ENCODE data around the gene NLRP2B. TPM values are rescaled to one million over a fixed set of nuclear protein-coding genes. Genes with fewer than 3 reads are reported as not detected.
"Not testable (repeated sequence)": the region's sequence is repeated elsewhere in the genome, so short reads cannot be mapped to it uniquely, and the experiment has no call there.

Gene NLRP2B
- total RNA-seq = not detected

GRCh38 chrX:57680160-57680559, at the start of gene NLRP2B:
NLRP2B (minus strand) TSS chrX:57680260.
- ChIA-PET CTCF (no interaction called here), POLR2A (no interaction called here)

- POLR2A ChIA-PET, CTCF ChIA-PET: not testable (repeated sequence)
Observed at GRCh38 chrX:57725995-57726394, 45.9 kb upstream of the NLRP2B start.

- ChIA-PET POLR2A (no interaction called here), CTCF (no interaction called here)
Observed at GRCh38 chrX:57681341-57681740, 1.3 kb upstream of the NLRP2B start.

- CTCF ChIA-PET = no interaction called here
Observed at GRCh38 chrX:57678686-57679428, 1.2 kb downstream of the NLRP2B start.

GRCh38 chrX:57677132-57677858, 2.8 kb downstream of the NLRP2B start:
- POLR2A ChIA-PET = no interaction called here

More at GRCh38 chrX:57678686-57679428, 1.2 kb downstream of the NLRP2B start:
- POLR2A ChIA-PET = no interaction called here

GRCh38 chrX:57675320-57675719, 4.7 kb downstream of the NLRP2B start:
- POLR2A ChIA-PET = no interaction called here
- CTCF ChIA-PET = no interaction called here

More at GRCh38 chrX:57677132-57677858, 2.8 kb downstream of the NLRP2B start:
- CTCF ChIA-PET = no interaction called here

GRCh38 chrX:57674861-57675260, 5.2 kb downstream of the NLRP2B start:
- ChIA-PET CTCF (no interaction called here), POLR2A (no interaction called here)

GRCh38 chrX:57669961-57670360, 10.1 kb downstream of the NLRP2B start:
- POLR2A ChIA-PET = no interaction called here
- CTCF ChIA-PET = no interaction called here

GRCh38 chrX:57667010-57667409, 13.1 kb downstream of the NLRP2B start:
- POLR2A ChIA-PET = no interaction called here

GRCh38 chrX:57655065-57655464, 25.0 kb downstream of the NLRP2B start:
- ChIA-PET CTCF (no interaction called here), POLR2A (no interaction called here)

More at GRCh38 chrX:57667010-57667409, 13.1 kb downstream of the NLRP2B start:
- CTCF ChIA-PET = no interaction called here

- POLR2A ChIA-PET = no interaction called here
- CTCF ChIA-PET = no interaction called here
Observed at GRCh38 chrX:57652705-57653104, 27.4 kb downstream of the NLRP2B start.

- POLR2A ChIA-PET = no interaction called here
- CTCF ChIA-PET = no interaction called here
Observed at GRCh38 chrX:57651169-57651919, 28.7 kb downstream of the NLRP2B start.

- POLR2A ChIA-PET = no interaction called here
- CTCF ChIA-PET = no interaction called here
Observed at GRCh38 chrX:57647020-57647419, 33.0 kb downstream of the NLRP2B start.

GRCh38 chrX:57643698-57644097, 36.4 kb downstream of the NLRP2B start:
- CTCF ChIA-PET = no interaction called here
- POLR2A ChIA-PET = no interaction called here

GRCh38 chrX:57641338-57641737, 38.7 kb downstream of the NLRP2B start:
- CTCF ChIA-PET = no interaction called here
- POLR2A ChIA-PET = no interaction called here

- POLR2A ChIA-PET = no interaction called here
- CTCF ChIA-PET = no interaction called here
Observed at GRCh38 chrX:57640674-57641016, 39.4 kb downstream of the NLRP2B start.

GRCh38 chrX:57629438-57629837, 50.6 kb downstream of the NLRP2B start:
- POLR2A ChIA-PET, CTCF ChIA-PET: not testable (repeated sequence)
